Astrocyte (in vitro differentiated cells and primary cell): ENCODE data around the gene SELE. TPM values are rescaled to one million over a fixed set of nuclear protein-coding genes. Genes with fewer than 3 reads are reported as not detected.

Source experiments
- DNase-seq: peaks from one replicate; pipeline ENCODE4 v3.0.0-alpha.2; 2010; ENCODE audit warnings: low read depth
- FAIRE-seq: peaks from 2 replicates; lab custom pipeline; 2011; peaks lifted over from hg19 to GRCh38; lab: Jason Lieb, UNC
- H2AFZ ChIP-seq: 2 replicates; pipeline ENCODE4 v1.6.0; 2012; ENCODE audit warnings: low read depth, low read length, inconsistent platforms
- H3K27ac ChIP-seq: 2 replicates; pipeline ENCODE4 v1.5.1; 2011; ENCODE audit warnings: low read depth, low read length, inconsistent platforms
- H3K27me3 ChIP-seq: 2 replicates; pipeline ENCODE4 v1.6.0; 2011; ENCODE audit warnings: low read length, inconsistent platforms; ENCODE audit not compliant: insufficient read depth
- H3K36me3 ChIP-seq: 2 replicates; pipeline ENCODE4 v1.5.1; 2011; ENCODE audit warnings: low read length, inconsistent platforms; ENCODE audit not compliant: insufficient read depth
- H3K4me1 ChIP-seq: 2 replicates; pipeline ENCODE4 v1.5.1; 2011; ENCODE audit warnings: low read length, inconsistent platforms; ENCODE audit not compliant: insufficient read depth
- H3K4me2 ChIP-seq: 2 replicates; pipeline ENCODE4 v1.6.0; 2012; ENCODE audit warnings: low read length, inconsistent platforms
- H3K4me3 ChIP-seq: 2 replicates; pipeline ENCODE4 v1.5.1; 2011; ENCODE audit warnings: low read depth, mild to moderate bottlenecking, low read length, inconsistent platforms; ENCODE audit not compliant: insufficient read depth
- H3K79me2 ChIP-seq: 2 replicates; pipeline ENCODE4 v1.6.0; 2012; ENCODE audit warnings: mild to moderate bottlenecking, low read length, inconsistent platforms; ENCODE audit not compliant: insufficient read depth
- H3K9ac ChIP-seq: 2 replicates; pipeline ENCODE4 v1.6.0; 2012; ENCODE audit warnings: mild to moderate bottlenecking, low read length, inconsistent platforms
- H3K9me3 ChIP-seq: 2 replicates; pipeline ENCODE4 v1.5.1; 2012; ENCODE audit warnings: low read depth, mild to moderate bottlenecking, low read length, inconsistent platforms; ENCODE audit not compliant: insufficient read depth
- H4K20me1 ChIP-seq: 2 replicates; pipeline ENCODE4 v1.6.0; 2012; ENCODE audit warnings: low read length, inconsistent platforms; ENCODE audit not compliant: insufficient read depth
- H3K27ac Mint-ChIP-seq: one replicate; pipeline ENCODE4 v1.8.0; 2021; ENCODE audit warnings: mild to moderate bottlenecking, mixed read lengths; ENCODE audit not compliant: unreplicated experiment
- H3K27me3 Mint-ChIP-seq: one replicate; pipeline ENCODE4 v1.8.0; 2021; ENCODE audit warnings: low read depth, mixed read lengths; ENCODE audit not compliant: unreplicated experiment
- H3K36me3 Mint-ChIP-seq: one replicate; pipeline ENCODE4 v1.8.0; 2021; ENCODE audit warnings: low read depth, mixed read lengths; ENCODE audit not compliant: unreplicated experiment
- H3K4me1 Mint-ChIP-seq: one replicate; pipeline ENCODE4 v1.8.0; 2021; ENCODE audit warnings: low read depth, mixed read lengths; ENCODE audit not compliant: unreplicated experiment
- H3K4me3 Mint-ChIP-seq: one replicate; pipeline ENCODE4 v1.8.0; 2021; ENCODE audit warnings: mild to moderate bottlenecking, moderate library complexity, mixed read lengths; ENCODE audit not compliant: unreplicated experiment
- H3K9me3 Mint-ChIP-seq: one replicate; pipeline ENCODE4 v1.8.0; 2021; ENCODE audit warnings: mild to moderate bottlenecking, mixed read lengths; ENCODE audit not compliant: unreplicated experiment
- EZH2 ChIP-seq: IDR thresholded peaks from 2 replicates; pipeline ENCODE4 v1.6.1; 2012; ENCODE audit warnings: mild to moderate bottlenecking, low read length, inconsistent platforms; ENCODE audit not compliant: insufficient read depth
- total RNA-seq: library from RNA; stranded (reverse); gene quantifications from 2 replicates; pipeline ENCODE4 v1.2.1, GENCODE V29; 2021
- TF ChIP-seq, protein P1 (sequence below): IDR thresholded peaks from 2 replicates; pipeline ENCODE4 v1.5.1; 2011; ENCODE audit warnings: low read depth, mild to moderate bottlenecking, inconsistent platforms, low read length, moderate library complexity; ENCODE audit not compliant: insufficient read depth

The SELE gene
- total RNA-seq, 1 donor from 2014 or later = not detected

- Histone ChIP-seq H3K79me2 (no peaks in the 10 kb centered on the region), H3K4me3 (no peak overlapping the region), H3K4me1 (no peaks in the 10 kb centered on the region), H3K36me3 (no peaks in the 10 kb centered on the region), H3K4me2 (no peak overlapping the region), H3K27ac (no peak overlapping the region), H2AFZ (no peak overlapping the region), H3K27me3 (no peaks in the 10 kb centered on the region), H3K9me3 (no peaks in the 10 kb centered on the region), H3K9ac (no peak overlapping the region), H4K20me1 (no peaks in the 10 kb centered on the region)
- Mint-ChIP-seq H3K4me1 (no peaks in the 10 kb centered on the region), H3K36me3 (no peaks in the 10 kb centered on the region), H3K27ac (no peak overlapping the region), H3K9me3 (no peaks in the 10 kb centered on the region), H3K4me3 (no peak overlapping the region), H3K27me3 (peaks cover 15% of the 10 kb centered on the region)
- TF ChIP-seq, protein P1, sequence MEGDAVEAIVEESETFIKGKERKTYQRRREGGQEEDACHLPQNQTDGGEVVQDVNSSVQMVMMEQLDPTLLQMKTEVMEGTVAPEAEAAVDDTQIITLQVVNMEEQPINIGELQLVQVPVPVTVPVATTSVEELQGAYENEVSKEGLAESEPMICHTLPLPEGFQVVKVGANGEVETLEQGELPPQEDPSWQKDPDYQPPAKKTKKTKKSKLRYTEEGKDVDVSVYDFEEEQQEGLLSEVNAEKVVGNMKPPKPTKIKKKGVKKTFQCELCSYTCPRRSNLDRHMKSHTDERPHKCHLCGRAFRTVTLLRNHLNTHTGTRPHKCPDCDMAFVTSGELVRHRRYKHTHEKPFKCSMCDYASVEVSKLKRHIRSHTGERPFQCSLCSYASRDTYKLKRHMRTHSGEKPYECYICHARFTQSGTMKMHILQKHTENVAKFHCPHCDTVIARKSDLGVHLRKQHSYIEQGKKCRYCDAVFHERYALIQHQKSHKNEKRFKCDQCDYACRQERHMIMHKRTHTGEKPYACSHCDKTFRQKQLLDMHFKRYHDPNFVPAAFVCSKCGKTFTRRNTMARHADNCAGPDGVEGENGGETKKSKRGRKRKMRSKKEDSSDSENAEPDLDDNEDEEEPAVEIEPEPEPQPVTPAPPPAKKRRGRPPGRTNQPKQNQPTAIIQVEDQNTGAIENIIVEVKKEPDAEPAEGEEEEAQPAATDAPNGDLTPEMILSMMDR = no peak
- TF ChIP-seq EZH2 = no peak
- DNase-seq = no peak
- no peak for FAIRE-seq
These were observed 36.1 kb downstream of the SELE start for GRCh38 chr1:169697755-169698154.

- Histone ChIP-seq H4K20me1 (no peaks in the 10 kb centered on the region), H3K36me3 (no peaks in the 10 kb centered on the region), H3K27ac (no peak overlapping the region), H2AFZ (no peak overlapping the region), H3K4me1 (no peaks in the 10 kb centered on the region), H3K9ac (no peak overlapping the region), H3K4me2 (no peak overlapping the region), H3K79me2 (no peaks in the 10 kb centered on the region), H3K27me3 (no peaks in the 10 kb centered on the region), H3K9me3 (no peaks in the 10 kb centered on the region), H3K4me3 (no peak overlapping the region)
- FAIRE-seq (no peak), DNase-seq (no peak)
- peaks cover 16% of the 10 kb centered on the region for H3K27me3 Mint-ChIP-seq
- no peak for TF ChIP-seq EZH2
- TF ChIP-seq, protein P1 = no peak
- no peak overlapping the region for H3K27ac Mint-ChIP-seq
- H3K4me3 Mint-ChIP-seq = no peak overlapping the region
- H3K36me3 Mint-ChIP-seq = no peaks in the 10 kb centered on the region
- H3K4me1 Mint-ChIP-seq = no peaks in the 10 kb centered on the region
- H3K9me3 Mint-ChIP-seq = no peaks in the 10 kb centered on the region
These were observed 37.4 kb downstream of the SELE start for GRCh38 chr1:169696273-169697100.
